ENCODE measurements around the gene TAF10.

Gene TAF10

GRCh38 chr11:6611963-6612212 is 128 bp downstream of the TAF10 start:
- intact Hi-C loops (cut with DNase I; ENCODE audit: low total_unique reads), result loop anchor here (5.0 kb wide), 1 partner anchor 45 kb away; the partner anchor contains the start of gene DCHS1
- Histone ChIP-seq H3K36me3 (peaks cover 50 to 66% (median 51%) of the 10 kb centered on the region in 3 donors), H3K27me3 (no peaks in the 10 kb centered on the region), H3K4me1 (peaks cover 0 to 60% (median 46%) of the 10 kb centered on the region in 4 donors), H3K27ac (peak overlapping the region; percentile 95 to 98), H3K9me3 (no peaks in the 10 kb centered on the region), H3K4me3 (peak overlapping the region; percentile 82 to 89)
- no peak for TF ChIP-seq CTCF (IDR thresholded peaks at IDR 0.05)
- no peak for DNase-seq

DNA sequence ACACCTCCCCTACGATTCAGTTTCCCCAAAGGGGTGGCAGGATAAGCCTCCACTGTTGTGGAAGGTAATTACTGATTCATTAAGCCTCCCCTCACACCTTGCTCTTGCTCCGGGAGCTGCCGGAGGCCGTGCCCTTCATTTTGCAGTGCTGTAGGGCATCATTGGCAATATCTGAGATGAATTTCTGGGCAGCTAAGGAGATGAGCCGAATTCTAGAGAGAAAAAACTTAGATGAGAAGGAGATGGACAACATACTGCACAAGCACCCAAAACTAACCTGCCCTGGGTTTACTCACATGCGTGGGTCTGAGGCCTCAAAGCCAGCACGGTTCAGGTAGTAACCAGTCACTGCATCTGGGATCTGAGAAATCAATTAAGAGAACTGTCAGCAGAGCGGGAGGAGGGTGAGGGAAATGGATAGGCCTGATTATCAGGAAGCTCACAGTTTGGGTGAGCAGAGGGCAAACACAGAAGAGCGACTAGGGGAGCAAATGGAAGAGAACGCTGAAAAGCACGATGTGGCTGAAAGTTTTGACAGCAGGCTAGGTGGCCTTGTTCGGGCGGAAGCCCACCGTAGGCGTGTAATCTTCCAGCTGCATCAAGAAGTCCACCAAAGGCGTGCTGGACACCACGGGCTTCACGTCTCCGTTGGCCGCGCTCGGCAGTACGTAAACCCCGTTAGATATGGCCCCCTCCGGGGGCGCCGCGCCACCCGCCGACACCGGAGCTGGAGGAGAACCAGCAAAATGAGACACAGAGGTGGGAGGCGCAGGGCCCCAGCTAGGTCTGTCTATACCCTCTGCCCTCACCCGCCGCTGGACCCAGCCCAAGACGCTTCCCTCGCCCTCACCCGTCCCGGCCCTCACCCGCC is 689 bp downstream of the TAF10 start:
- no peaks in the 10 kb centered on the region for H3K27me3 ChIP-seq
- TF ChIP-seq CTCF (IDR thresholded peaks at IDR 0.05), result no peak
- DNase-seq, result peak; percentile 44 to 81
- intact Hi-C loops (cut with DNase I; ENCODE audit: low total_unique reads), result loop anchor here (5.0 kb wide), 1 partner anchor 46 kb away; the partner anchor contains the start of gene DCHS1
- H3K4me3 ChIP-seq, result peak overlapping the region; percentile 82 to 89
- H3K36me3 ChIP-seq, result peaks cover 50 to 60% (median 51%) of the 10 kb centered on the region in 3 donors
- peaks cover under 1 to 65% (median 52%) of the 10 kb centered on the region in 4 donors for H3K4me1 ChIP-seq
- H3K9me3 ChIP-seq, result no peaks in the 10 kb centered on the region
- peak overlapping the region; percentile 95 to 98 for H3K27ac ChIP-seq

- no peak for TF ChIP-seq CTCF (IDR thresholded peaks at IDR 0.05)
- Histone ChIP-seq H3K4me1 (peaks cover 4 to 72% (median 59%) of the 10 kb centered on the region in 4 donors), H3K4me3 (peak overlapping the region; percentile 82 to 89), H3K27ac (peak overlapping the region; percentile 95 to 98), H3K36me3 (peaks cover 47 to 53% (median 47%) of the 10 kb centered on the region in 3 donors), H3K9me3 (no peaks in the 10 kb centered on the region), H3K27me3 (no peaks in the 10 kb centered on the region)
- peak in 1 of 2 donors; percentile 70 for DNase-seq
- intact Hi-C loops (cut with DNase I; ENCODE audit: low total_unique reads), result loop anchor here (5.0 kb wide), 1 partner anchor 47 kb away; the partner anchor contains the start of gene DCHS1
Observed at GRCh38 chr11:6610591-6610990, 1.4 kb downstream of the TAF10 start.

GRCh38 chr11:6609502-6610015 is 2.5 kb downstream of the TAF10 start:
- no peak for TF ChIP-seq CTCF (IDR thresholded peaks at IDR 0.05)
- peaks cover 39 to 42% (median 42%) of the 10 kb centered on the region in 3 donors for H3K36me3 ChIP-seq
- no peak for DNase-seq
- H3K27me3 ChIP-seq, result no peaks in the 10 kb centered on the region
- H3K9me3 ChIP-seq, result no peaks in the 10 kb centered on the region
- H3K27ac ChIP-seq, result peak overlapping the region; percentile 93 to 98
- H3K4me1 ChIP-seq, result peaks cover 4 to 75% (median 60%) of the 10 kb centered on the region in 4 donors
- intact Hi-C loops (cut with DNase I; ENCODE audit: low total_unique reads), result loop anchor here (5.0 kb wide), 2 partner anchors 48 to 127 kb away; partner anchors contain the start of genes ARFIP2, DCHS1 and TIMM10B
- H3K4me3 ChIP-seq, result no peak overlapping the region

GRCh38 chr11:6608726-6609501 is 3.1 kb downstream of the TAF10 start:
- DNase-seq, result peak in 1 of 2 donors; percentile 79
- H3K27ac ChIP-seq, result peak overlapping the region; percentile 93 to 98
- no peaks in the 10 kb centered on the region for H3K9me3 ChIP-seq
- no peak for TF ChIP-seq CTCF (IDR thresholded peaks at IDR 0.05)
- peaks cover 36 to 42% (median 42%) of the 10 kb centered on the region in 3 donors for H3K36me3 ChIP-seq
- H3K4me1 ChIP-seq, result peaks cover 4 to 73% (median 60%) of the 10 kb centered on the region in 4 donors
- intact Hi-C loops (cut with DNase I; ENCODE audit: low total_unique reads), result loop anchor here (5.0 kb wide), 1 partner anchor 127 kb away; the partner anchor contains the start of genes ARFIP2 and TIMM10B
- no peaks in the 10 kb centered on the region for H3K27me3 ChIP-seq
- no peak overlapping the region for H3K4me3 ChIP-seq

All from tibial artery (tissue), 4 donors.